LNCaP clone FGC (cell line): ENCODE measurements around the gene CLDN15.
"Not testable (repeated sequence)": the region's sequence is repeated elsewhere in the genome, so short reads cannot be mapped to it uniquely, and the experiment has no call there.

Experiments used
- DNase-seq: peaks from one replicate; pipeline ENCODE4 v3.0.0-alpha.2; 2011; ENCODE audit warnings: low read depth
- H3K4me3 ChIP-seq: 2 replicates; pipeline ENCODE4 v1.5.1; 2011; ENCODE audit warnings: mild to moderate bottlenecking, low read depth, low read length, control low read depth
- CTCF ChIP-seq: IDR thresholded peaks from 2 replicates; pipeline ENCODE4 v1.5.1; 2012; ENCODE audit warnings: mild to moderate bottlenecking; ENCODE audit not compliant: control insufficient read depth, insufficient read depth; ENCODE audit errors: extremely low read depth

CLDN15 gene

GRCh38 chr7:101237206-101238067, at the start of gene CLDN15:
CLDN15 (minus strand) TSS chr7:101237802; CDS start chr7:101237581, 221 bp downstream.
- DNase-seq, result no peak
- TF ChIP-seq CTCF, result no peak
- H3K4me3 ChIP-seq, result no peak within 1 kb of the TSS

GRCh38 chr7:101287032-101287431, 49.4 kb upstream of the CLDN15 start:
- H3K4me3 ChIP-seq, result no peak overlapping the region
- DNase-seq, result no peak
- no peak for TF ChIP-seq CTCF

- DNase-seq, result peak; percentile 65
- H3K4me3 ChIP-seq, result not testable (repeated sequence)
Observed at GRCh38 chr7:101285880-101286279, 48.3 kb upstream of the CLDN15 start.

GRCh38 chr7:101285171-101285570, 47.6 kb upstream of the CLDN15 start:
- no peak overlapping the region for H3K4me3 ChIP-seq
- DNase-seq, result no peak
- TF ChIP-seq CTCF, result no peak

- not testable (repeated sequence) for H3K4me3 ChIP-seq, DNase-seq
Observed at GRCh38 chr7:101280912-101281311, 43.3 kb upstream of the CLDN15 start.

GRCh38 chr7:101278461-101279292, 41.1 kb upstream of the CLDN15 start:
- DNase-seq, result no peak
- no peak for TF ChIP-seq CTCF
- H3K4me3 ChIP-seq, result no peak overlapping the region

- no peak for TF ChIP-seq CTCF
- DNase-seq, result no peak
Observed at GRCh38 chr7:101277155-101277554, 39.6 kb upstream of the CLDN15 start.

More at GRCh38 chr7:101277155-101277554, 39.6 kb upstream of the CLDN15 start:
- no peak overlapping the region for H3K4me3 ChIP-seq
